Measurements from ENCODE around the gene PPP3CA. TPM values are rescaled to one million over a fixed set of nuclear protein-coding genes. Genes with fewer than 3 reads are reported as not detected.

Gene PPP3CA
- total RNA-seq, 1 experiment from 2014 or later: 48.2 TPM

DNA sequence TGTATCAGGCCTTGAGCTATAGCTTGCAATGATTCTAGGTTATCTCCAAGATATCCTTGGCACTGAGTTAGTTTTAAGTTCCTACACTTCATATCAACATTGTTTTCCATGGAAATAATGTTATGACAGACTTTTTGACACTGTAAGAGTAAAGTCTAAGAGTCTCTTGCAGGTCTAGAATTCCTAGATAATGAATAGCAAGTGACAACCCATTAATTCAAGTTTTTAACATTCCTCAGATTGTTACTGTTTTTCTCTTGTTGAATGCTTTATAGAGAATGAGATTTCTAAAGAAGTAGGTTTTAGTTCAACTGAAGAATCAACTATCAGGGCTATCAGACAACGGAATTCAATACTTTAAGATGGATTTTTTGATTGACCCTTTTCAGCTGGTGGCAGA lies 276.1 kb downstream of the PPP3CA start:
- peaks cover 2% of the 10 kb centered on the region; the same call in 1 of the 2 replicates for H3K36me3 ChIP-seq
- H3K4me3 ChIP-seq: no peak overlapping the region
- H3K9me3 ChIP-seq (replicated peaks): no peaks in the 10 kb centered on the region
- H3K27me3 ChIP-seq (replicated peaks): no peaks in the 10 kb centered on the region
- H3K4me1 ChIP-seq (replicated peaks): no peaks in the 10 kb centered on the region
- no peak for DNase-seq (ENCODE audit: low read depth in 1 of 2, low spot score in 2 of 2)
- H3K27ac ChIP-seq: no peak overlapping the region

DNA sequence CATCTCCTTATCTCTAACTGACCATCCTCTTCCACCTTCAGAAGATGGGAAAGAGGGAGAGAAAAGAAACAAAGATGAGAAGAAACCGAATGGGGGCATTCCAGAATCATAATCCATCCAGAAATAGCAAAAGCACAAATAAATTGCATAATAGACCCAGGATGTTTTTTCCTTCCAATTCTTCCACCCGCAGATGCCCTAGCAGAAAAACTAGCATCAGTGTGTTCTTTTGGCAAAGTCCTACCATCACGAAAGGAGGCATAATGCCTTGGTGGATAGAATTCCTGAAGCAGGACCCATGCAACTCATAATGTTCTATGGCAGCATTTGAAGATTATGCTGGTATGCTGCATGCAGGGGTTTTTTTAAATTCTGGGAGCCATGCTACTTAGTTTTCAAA lies 279.2 kb downstream of the PPP3CA start:
- Histone ChIP-seq H3K36me3 (no peaks in the 10 kb centered on the region), H3K4me3 (no peak overlapping the region), H3K27me3 (replicated peaks) (no peaks in the 10 kb centered on the region), H3K9me3 (replicated peaks) (no peaks in the 10 kb centered on the region), H3K4me1 (replicated peaks) (no peaks in the 10 kb centered on the region), H3K27ac (no peak overlapping the region)
- no peak for DNase-seq (ENCODE audit: low read depth in 1 of 2, low spot score in 2 of 2)

DNA sequence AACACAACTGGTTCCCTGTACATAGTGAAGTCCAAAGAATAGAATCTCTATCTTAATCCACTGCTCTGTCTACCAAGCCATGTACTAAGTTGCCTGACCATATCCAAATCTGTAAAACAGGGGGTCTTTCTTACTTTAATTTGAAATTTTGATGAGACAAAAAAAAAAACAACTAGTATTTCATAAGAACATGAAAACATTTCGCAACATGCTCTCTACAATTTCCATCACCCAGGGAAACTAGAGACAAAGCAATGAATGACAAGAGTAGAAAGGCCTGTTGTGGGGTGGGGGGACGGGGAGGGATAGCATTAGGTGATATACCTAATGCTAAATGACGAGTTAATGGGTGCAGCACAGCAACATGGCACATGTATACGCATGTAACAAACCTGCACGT lies 279.9 kb downstream of the PPP3CA start:
- no peaks in the 10 kb centered on the region for H3K36me3 ChIP-seq
- H3K27me3 ChIP-seq (replicated peaks): no peaks in the 10 kb centered on the region
- H3K4me1 ChIP-seq (replicated peaks): no peaks in the 10 kb centered on the region
- H3K9me3 ChIP-seq (replicated peaks): no peaks in the 10 kb centered on the region
- no peak overlapping the region for H3K27ac ChIP-seq
- DNase-seq (ENCODE audit: low read depth in 1 of 2, low spot score in 2 of 2): no peak
- no peak overlapping the region for H3K4me3 ChIP-seq

GRCh38 chr4:101066626-101067170 lies 280.6 kb downstream of the PPP3CA start:
- H3K36me3 ChIP-seq: no peaks in the 10 kb centered on the region
- no peaks in the 10 kb centered on the region for H3K9me3 ChIP-seq (replicated peaks)
- DNase-seq (ENCODE audit: low read depth in 1 of 2, low spot score in 2 of 2): no peak
- H3K27me3 ChIP-seq (replicated peaks): no peaks in the 10 kb centered on the region
- H3K27ac ChIP-seq: no peak overlapping the region
- H3K4me3 ChIP-seq: no peak overlapping the region
- no peaks in the 10 kb centered on the region for H3K4me1 ChIP-seq (replicated peaks)

DNA sequence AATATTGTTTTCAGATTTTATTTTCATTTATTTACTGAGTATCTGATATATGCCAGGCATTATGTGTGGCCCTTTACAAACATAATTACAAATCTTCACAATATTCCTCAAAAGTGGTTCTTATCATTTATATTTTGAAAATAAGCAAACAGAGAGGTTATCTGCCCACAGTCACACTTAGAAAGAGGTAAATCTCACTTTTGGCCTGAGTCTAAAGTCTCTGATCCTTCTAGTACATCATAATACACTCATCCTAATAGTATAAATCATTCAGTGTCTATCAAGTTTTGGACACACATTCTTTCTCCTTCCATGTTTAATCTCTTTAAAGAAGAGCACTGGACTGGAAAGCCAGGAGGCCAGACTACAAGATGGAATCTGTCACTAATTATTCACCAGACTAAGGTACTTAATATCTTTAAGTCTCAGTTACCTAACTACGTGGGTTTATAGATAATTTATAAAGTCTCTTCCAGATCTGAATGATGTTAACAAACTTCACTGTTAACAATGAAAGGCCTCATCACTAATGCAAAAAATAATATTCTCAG lies 281.3 kb downstream of the PPP3CA start:
- no peaks in the 10 kb centered on the region for H3K9me3 ChIP-seq (replicated peaks)
- no peak overlapping the region for H3K27ac ChIP-seq
- no peak for DNase-seq (ENCODE audit: low read depth in 1 of 2, low spot score in 2 of 2)
- no peaks in the 10 kb centered on the region for H3K36me3 ChIP-seq
- no peaks in the 10 kb centered on the region for H3K4me1 ChIP-seq (replicated peaks)
- no peaks in the 10 kb centered on the region for H3K27me3 ChIP-seq (replicated peaks)
- H3K4me3 ChIP-seq: no peak overlapping the region

GRCh38 chr4:101065346-101065745 lies 282.0 kb downstream of the PPP3CA start:
- Histone ChIP-seq H3K27me3 (replicated peaks) (no peaks in the 10 kb centered on the region), H3K4me3 (no peak overlapping the region), H3K9me3 (replicated peaks) (no peaks in the 10 kb centered on the region), H3K27ac (no peak overlapping the region), H3K36me3 (no peaks in the 10 kb centered on the region), H3K4me1 (replicated peaks) (no peaks in the 10 kb centered on the region)
- DNase-seq (ENCODE audit: low read depth in 1 of 2, low spot score in 2 of 2): no peak

- H3K4me1 ChIP-seq (replicated peaks): no peaks in the 10 kb centered on the region
- H3K9me3 ChIP-seq (replicated peaks): no peaks in the 10 kb centered on the region
- no peak for DNase-seq (ENCODE audit: low read depth in 1 of 2, low spot score in 2 of 2)
These were observed 282.7 kb downstream of the PPP3CA start for GRCh38 chr4:101064541-101065180.

GRCh38 chr4:101055392-101055791 lies 291.9 kb downstream of the PPP3CA start:
- no peak overlapping the region for H3K27ac ChIP-seq
- H3K4me3 ChIP-seq: no peak overlapping the region
- DNase-seq (ENCODE audit: low read depth in 1 of 2, low spot score in 2 of 2): no peak
- no peaks in the 10 kb centered on the region for H3K27me3 ChIP-seq (replicated peaks)
- no peaks in the 10 kb centered on the region for H3K36me3 ChIP-seq
- no peaks in the 10 kb centered on the region for H3K9me3 ChIP-seq (replicated peaks)
- no peaks in the 10 kb centered on the region for H3K4me1 ChIP-seq (replicated peaks)

More at GRCh38 chr4:101064541-101065180, 282.7 kb downstream of the PPP3CA start:
- Histone ChIP-seq H3K36me3 (no peaks in the 10 kb centered on the region), H3K27ac (no peak overlapping the region), H3K4me3 (no peak overlapping the region), H3K27me3 (replicated peaks) (no peaks in the 10 kb centered on the region)

DNA sequence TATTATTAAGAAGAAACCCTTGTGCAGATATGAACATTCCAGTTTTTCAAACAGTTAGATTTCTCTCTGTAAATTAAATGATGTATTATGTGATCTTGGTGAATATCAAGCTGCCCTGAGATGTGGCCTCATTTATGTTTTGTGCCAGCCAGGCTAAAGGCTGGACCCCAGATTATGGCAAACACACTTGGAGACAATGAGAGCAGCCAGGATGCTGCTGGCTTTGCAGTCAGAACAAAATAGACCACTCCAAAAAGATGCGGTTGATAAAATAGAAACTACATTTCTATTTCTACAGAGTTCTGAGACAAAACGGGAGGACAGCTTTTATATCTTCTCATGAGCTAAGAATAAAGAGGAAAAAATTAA lies 296.5 kb downstream of the PPP3CA start:
- Histone ChIP-seq H3K27me3 (replicated peaks) (no peaks in the 10 kb centered on the region), H3K9me3 (replicated peaks) (no peaks in the 10 kb centered on the region), H3K27ac (no peak overlapping the region), H3K4me3 (no peak overlapping the region), H3K36me3 (no peaks in the 10 kb centered on the region), H3K4me1 (replicated peaks) (no peaks in the 10 kb centered on the region)
- no peak for DNase-seq (ENCODE audit: low read depth in 1 of 2, low spot score in 2 of 2)

DNA sequence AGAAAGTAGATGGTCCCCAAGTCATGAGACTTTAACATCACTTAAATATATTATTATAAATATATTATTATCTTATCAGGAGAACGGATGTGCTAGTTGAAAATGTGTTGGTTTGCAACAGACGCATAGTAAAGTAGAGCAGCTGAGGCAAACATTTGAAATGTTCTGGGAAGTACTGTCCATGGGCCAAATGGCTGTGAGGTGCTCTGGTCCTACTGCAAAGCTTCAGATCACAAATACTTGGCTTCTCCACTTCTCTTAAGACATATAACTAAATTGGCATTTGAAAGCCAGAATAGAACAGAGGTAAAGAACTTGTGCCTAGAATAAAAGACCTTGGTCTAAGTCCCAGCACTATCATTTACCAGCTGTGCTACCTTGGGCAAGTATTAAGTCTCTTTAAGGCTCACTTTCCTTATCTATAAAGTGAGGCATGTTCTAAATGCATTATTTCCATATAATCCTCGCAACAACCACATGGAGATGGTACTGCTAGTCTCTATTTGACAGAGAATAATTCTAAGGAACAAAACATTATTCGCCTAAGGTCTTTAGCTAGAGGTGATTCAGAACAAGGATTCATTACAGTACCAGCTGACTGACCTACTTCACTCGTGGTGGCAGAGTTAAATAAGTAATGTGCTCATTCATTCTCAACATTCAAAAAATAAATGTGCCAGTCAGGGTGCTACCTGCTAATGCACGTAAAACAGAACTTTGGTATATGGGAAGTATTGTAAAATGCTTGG lies 297.1 kb downstream of the PPP3CA start:
- Histone ChIP-seq H3K4me1 (replicated peaks) (no peaks in the 10 kb centered on the region), H3K27me3 (replicated peaks) (no peaks in the 10 kb centered on the region), H3K4me3 (no peak overlapping the region), H3K27ac (no peak overlapping the region), H3K36me3 (no peaks in the 10 kb centered on the region), H3K9me3 (replicated peaks) (no peaks in the 10 kb centered on the region)
- no peak for DNase-seq (ENCODE audit: low read depth in 1 of 2, low spot score in 2 of 2)

DNA sequence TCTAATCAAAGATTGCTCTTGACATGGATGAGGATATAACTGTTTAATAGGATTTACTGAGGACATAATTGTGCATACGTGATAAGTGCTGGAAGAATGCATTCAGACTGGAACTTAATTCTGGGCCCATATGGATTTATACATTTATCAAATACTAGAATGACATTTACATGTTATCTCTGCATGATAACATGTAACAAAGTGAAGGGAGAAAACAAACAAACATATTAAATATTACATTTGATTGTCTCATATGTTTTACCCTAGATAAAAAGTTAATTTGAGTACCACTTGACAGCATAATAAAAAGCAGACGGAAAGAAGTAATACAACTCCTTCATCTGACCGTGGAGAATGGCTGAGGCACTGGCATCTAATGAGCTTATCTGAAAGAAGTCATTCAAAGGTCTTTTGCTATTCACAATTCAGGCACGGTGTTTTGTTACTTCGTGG lies 297.8 kb downstream of the PPP3CA start:
- Histone ChIP-seq H3K36me3 (no peaks in the 10 kb centered on the region), H3K4me1 (replicated peaks) (no peaks in the 10 kb centered on the region), H3K27ac (no peak overlapping the region), H3K9me3 (replicated peaks) (no peaks in the 10 kb centered on the region), H3K4me3 (no peak overlapping the region), H3K27me3 (replicated peaks) (no peaks in the 10 kb centered on the region)
- DNase-seq (ENCODE audit: low read depth in 1 of 2, low spot score in 2 of 2): no peak

DNA sequence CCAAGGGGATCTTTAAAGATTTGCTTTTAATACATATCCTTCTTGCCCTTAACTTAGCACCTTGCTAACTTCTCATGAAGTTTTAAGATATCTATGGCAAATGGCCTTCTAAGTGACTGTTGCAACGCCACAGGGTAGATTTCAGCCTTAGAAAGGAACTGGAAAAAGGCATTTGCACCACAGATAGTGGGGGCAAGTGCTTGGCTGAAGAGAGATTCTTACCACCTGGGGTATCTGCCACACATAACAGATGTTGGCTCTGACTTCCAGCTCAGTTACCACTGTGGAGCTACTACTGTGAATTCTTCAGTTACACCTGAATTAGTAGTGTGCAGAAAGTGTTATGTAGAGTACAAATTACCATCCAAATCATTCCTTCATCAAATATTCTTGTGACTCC lies 302.6 kb downstream of the PPP3CA start:
- H3K27ac ChIP-seq: no peak overlapping the region

DNA sequence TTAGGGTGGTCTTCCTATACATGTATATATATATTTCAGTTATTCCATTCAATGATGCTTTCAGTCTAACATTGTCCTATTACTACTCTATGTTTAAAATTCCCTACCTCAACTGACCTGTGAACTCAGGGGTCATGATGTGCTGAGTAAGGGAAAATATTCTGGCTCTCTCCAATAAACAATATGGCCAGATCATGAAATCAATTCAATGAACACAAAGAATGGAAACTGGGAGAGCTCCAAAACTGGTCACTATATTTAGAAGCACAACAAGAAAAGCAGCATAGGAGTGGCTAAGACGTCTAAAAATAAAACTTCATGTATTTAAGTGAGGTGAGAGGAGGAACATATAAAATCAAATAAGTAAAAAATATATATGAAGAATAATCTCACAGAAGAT lies 304.5 kb downstream of the PPP3CA start:
- no peak overlapping the region for H3K4me3 ChIP-seq
- no peak overlapping the region for H3K27ac ChIP-seq
- H3K9me3 ChIP-seq (replicated peaks): no peaks in the 10 kb centered on the region
- DNase-seq (ENCODE audit: low read depth in 1 of 2, low spot score in 2 of 2): no peak
- no peaks in the 10 kb centered on the region for H3K27me3 ChIP-seq (replicated peaks)
- H3K36me3 ChIP-seq: peaks cover 5% of the 10 kb centered on the region
- no peaks in the 10 kb centered on the region for H3K4me1 ChIP-seq (replicated peaks)

More for the DNA sequence above, 302.6 kb downstream of the PPP3CA start:
- H3K9me3 ChIP-seq (replicated peaks): no peaks in the 10 kb centered on the region
- H3K4me3 ChIP-seq: no peak overlapping the region
- no peak for DNase-seq (ENCODE audit: low read depth in 1 of 2, low spot score in 2 of 2)
- H3K27me3 ChIP-seq (replicated peaks): no peaks in the 10 kb centered on the region
- H3K4me1 ChIP-seq (replicated peaks): no peaks in the 10 kb centered on the region
- no peaks in the 10 kb centered on the region for H3K36me3 ChIP-seq

DNA sequence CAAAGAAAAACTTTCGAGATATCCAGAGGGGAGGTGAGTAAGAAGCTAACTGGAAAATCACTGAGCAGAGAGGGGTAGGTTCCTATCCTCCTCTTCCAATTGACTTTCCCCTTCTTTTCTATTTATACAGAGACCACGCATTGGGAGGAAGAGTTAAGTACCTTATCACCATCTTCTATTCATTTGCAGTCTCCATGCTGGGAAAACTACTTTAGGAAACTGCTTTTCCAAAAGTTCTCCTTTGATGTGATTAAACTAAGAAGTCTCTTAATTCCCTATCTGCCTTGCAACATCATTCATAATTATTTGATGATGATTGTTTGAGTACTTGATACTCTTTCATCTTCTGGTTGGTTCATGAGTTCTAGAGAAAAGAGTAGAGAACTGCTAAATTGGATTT lies 306.6 kb downstream of the PPP3CA start:
- H3K9me3 ChIP-seq (replicated peaks): no peaks in the 10 kb centered on the region; the same call in 1 of the 2 replicates
- no peak overlapping the region for H3K27ac ChIP-seq
- peaks cover 5% of the 10 kb centered on the region for H3K36me3 ChIP-seq
- DNase-seq (ENCODE audit: low read depth in 1 of 2, low spot score in 2 of 2): no peak
- no peaks in the 10 kb centered on the region for H3K27me3 ChIP-seq (replicated peaks)
- peaks cover 4% of the 10 kb centered on the region; the same call in 1 of the 2 replicates for H3K4me1 ChIP-seq (replicated peaks)
- H3K4me3 ChIP-seq: no peak overlapping the region

All from SJSA1 (cell line).